Trophoblast cell (in vitro differentiated cells and primary cell): Measurements from ENCODE around the gene CHRM5. TPM values are rescaled to one million over a fixed set of nuclear protein-coding genes. Genes with fewer than 3 reads are reported as not detected.
A peak's percentile ranks its signal among the peaks of the same experiment; 100 is the strongest.

Source experiments
- DNase-seq, 2 donors: peaks; one replicate each; pipeline ENCODE4 v3.0.0-alpha.2; 2016
- H2AFZ ChIP-seq: 2 replicates; pipeline ENCODE4 v1.6.1; 2013; ENCODE audit warnings: low read length, moderate library complexity, mild to moderate bottlenecking; ENCODE audit not compliant: insufficient read depth, poor library complexity
- H2AK5ac ChIP-seq: 2 replicates; pipeline ENCODE4 v1.6.1; 2013; ENCODE audit warnings: mild to moderate bottlenecking, low read length
- H2BK120ac ChIP-seq: 2 replicates; pipeline ENCODE4 v1.6.1; 2013; ENCODE audit warnings: low read length, mild to moderate bottlenecking, moderate library complexity; ENCODE audit not compliant: insufficient read depth, poor library complexity
- H2BK12ac ChIP-seq: 2 replicates; pipeline ENCODE4 v1.6.1; 2013; ENCODE audit warnings: mild to moderate bottlenecking, low read length, moderate library complexity
- H2BK5ac ChIP-seq: 2 replicates; pipeline ENCODE4 v1.6.1; 2013; ENCODE audit warnings: low read length, low read depth, moderate library complexity, mild to moderate bottlenecking; ENCODE audit not compliant: poor library complexity
- H3K14ac ChIP-seq: 2 replicates; pipeline ENCODE4 v1.6.1; 2013; ENCODE audit warnings: mild to moderate bottlenecking, low read length
- H3K18ac ChIP-seq: 2 replicates; pipeline ENCODE4 v1.6.1; 2013; ENCODE audit warnings: mild to moderate bottlenecking, low read length
- H3K23ac ChIP-seq: 2 replicates; pipeline ENCODE4 v1.6.1; 2013; ENCODE audit warnings: low read length
- H3K27ac ChIP-seq: 2 replicates; pipeline ENCODE4 v1.5.1; 2013; ENCODE audit warnings: low read depth, mild to moderate bottlenecking, inconsistent platforms, low read length, moderate library complexity
- H3K27me3 ChIP-seq: 2 replicates; pipeline ENCODE4 v1.6.1; 2013; ENCODE audit warnings: inconsistent platforms, mild to moderate bottlenecking, low read length, moderate library complexity; ENCODE audit not compliant: insufficient read depth
- H3K36me3 ChIP-seq, 2 experiments: 1 replicate in 1 of 2; 2 replicates in 1 of 2; pipeline ENCODE4 v1.6.1; 2013; ENCODE audit warnings: low read length in 2 of 2, mild to moderate bottlenecking in 2 of 2, moderate library complexity in 1 of 2; ENCODE audit not compliant: insufficient read depth in 2 of 2, control insufficient read depth in 1 of 2
- H3K4ac ChIP-seq: 2 replicates; pipeline ENCODE4 v1.6.1; 2013; ENCODE audit warnings: low read depth, mild to moderate bottlenecking, low read length, moderate library complexity
- H3K4me1 ChIP-seq, 2 experiments: 1 replicate in 1 of 2; 2 replicates in 1 of 2; pipeline ENCODE4 v1.6.1; 2013; ENCODE audit warnings: low read length in 2 of 2, mild to moderate bottlenecking in 2 of 2, moderate library complexity in 1 of 2; ENCODE audit not compliant: insufficient read depth in 2 of 2, control insufficient read depth in 1 of 2
- H3K4me2 ChIP-seq: 2 replicates; pipeline ENCODE4 v1.6.1; 2013; ENCODE audit warnings: inconsistent platforms, mild to moderate bottlenecking, low read length, moderate library complexity
- H3K4me3 ChIP-seq: 2 replicates; pipeline ENCODE4 v1.5.1; 2013; ENCODE audit warnings: mild to moderate bottlenecking, low read depth, low read length, inconsistent platforms
- H3K79me1 ChIP-seq: one replicate; pipeline ENCODE4 v1.6.1; 2013; ENCODE audit warnings: low read length
- H3K79me2 ChIP-seq: 2 replicates; pipeline ENCODE4 v1.6.1; 2013; ENCODE audit warnings: low read length, mild to moderate bottlenecking; ENCODE audit not compliant: control insufficient read depth, insufficient read depth, poor library complexity
- H3K9ac ChIP-seq: 2 replicates; pipeline ENCODE4 v1.6.1; 2013; ENCODE audit warnings: mild to moderate bottlenecking, low read length
- H3K9me3 ChIP-seq: 2 replicates; pipeline ENCODE4 v1.6.1; 2013; ENCODE audit warnings: low read depth, mild to moderate bottlenecking, control low read depth, inconsistent platforms, low read length; ENCODE audit not compliant: insufficient read depth
- H4K12ac ChIP-seq: 2 replicates; pipeline ENCODE4 v1.6.1; 2013; ENCODE audit warnings: low read depth, mild to moderate bottlenecking, low read length, moderate library complexity
- H4K8ac ChIP-seq: 2 replicates; pipeline ENCODE4 v1.6.1; 2013; ENCODE audit warnings: low read depth, mild to moderate bottlenecking, low read length, moderate library complexity
- H4K91ac ChIP-seq: one replicate; pipeline ENCODE4 v1.6.1; 2013; ENCODE audit warnings: low read depth, mild to moderate bottlenecking, low read length, moderate library complexity
- WGBS: extraction: QIAGEN DNeasy Blood & Tissue Kit; methylation state at CpG from one replicate; pipeline ENCODE4 v1.1.7; 2013; ENCODE audit warnings: missing lambda C conversion rate; ENCODE audit not compliant: insufficient read length, insufficient coverage; ENCODE audit errors: extremely low coverage; 5-methylcytosine and 5-hydroxymethylcytosine counted together
- polyA plus RNA-seq: library from polyadenylated mRNA; stranded (reverse); fragments of 200-250 nt; gene quantifications from 2 replicates; pipeline ENCODE4 v1.2.3, GENCODE V29; 2013

CHRM5 gene
- 0.01 TPM in 1 of 2 replicates, not detected in the other for polyA plus RNA-seq

- Histone ChIP-seq H3K79me1 (no peaks in the 10 kb centered on the region), H2BK120ac (no peak within 1 kb of the TSS), H3K4me2 (no peak within 1 kb of the TSS), H4K91ac (no peak within 1 kb of the TSS), H3K27ac (no peak within 1 kb of the TSS), H2BK5ac (no peak within 1 kb of the TSS), H3K36me3 (no peaks in the 10 kb centered on the region), H3K9me3 (no peaks in the 10 kb centered on the region), H3K23ac (no peak within 1 kb of the TSS), H4K12ac (no peak within 1 kb of the TSS), H3K14ac (no peak within 1 kb of the TSS), H3K4me1 (no peaks in the 10 kb centered on the region), H2AK5ac (no peak within 1 kb of the TSS), H4K8ac (no peak within 1 kb of the TSS), H3K9ac (no peak within 1 kb of the TSS), H3K27me3 (no peaks in the 10 kb centered on the region), H2BK12ac (no peak within 1 kb of the TSS), H3K79me2 (no peaks in the 10 kb centered on the region), H3K18ac (no peak within 1 kb of the TSS), H3K4ac (no peak within 1 kb of the TSS), H3K4me3 (no peak within 1 kb of the TSS), H2AFZ (no peak within 1 kb of the TSS)
- DNase-seq, result peak in 1 of 2 donors; percentile 23
- WGBS, result no CpG with 5 or more reads among the region's 6 CpGs
Measured at GRCh38 chr15:33968224-33968623, at the start of gene CHRM5. Gene CHRM5, plus strand, starts transcription at chr15:33968497. Its CDS starts 94,221 bp downstream, at chr15:34062718.

DNA sequence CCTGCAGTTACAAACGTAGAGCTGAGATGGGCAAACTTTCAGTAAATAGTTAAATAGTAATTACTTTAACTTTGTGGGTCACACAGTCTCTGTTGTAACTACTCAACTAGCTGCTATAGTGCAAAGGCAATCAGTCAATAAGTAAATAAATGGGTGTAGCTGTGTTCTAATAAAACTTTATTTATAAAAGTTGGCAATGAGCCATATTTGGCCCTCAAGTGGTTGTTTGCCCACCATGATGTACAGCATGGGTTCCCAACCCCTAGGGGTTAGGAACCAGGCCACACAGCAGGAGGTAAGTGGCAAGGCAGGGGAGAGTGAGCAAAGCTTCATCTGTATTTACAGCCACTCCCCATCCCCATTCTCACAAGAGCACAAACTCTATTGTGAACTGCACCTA is 44.9 kb upstream of the CHRM5 start:
- Histone ChIP-seq H3K23ac (no peak overlapping the region), H2AFZ (no peak overlapping the region), H3K9me3 (no peaks in the 10 kb centered on the region), H4K8ac (no peak overlapping the region), H2BK120ac (no peak overlapping the region), H3K4me1 (no peaks in the 10 kb centered on the region), H3K4me3 (no peak overlapping the region), H3K79me1 (no peaks in the 10 kb centered on the region), H4K12ac (no peak overlapping the region), H3K27me3 (no peaks in the 10 kb centered on the region), H3K27ac (no peak overlapping the region), H2AK5ac (no peak overlapping the region), H3K14ac (no peak overlapping the region), H4K91ac (no peak overlapping the region), H3K18ac (no peak overlapping the region), H2BK12ac (no peak overlapping the region), H3K79me2 (no peaks in the 10 kb centered on the region), H3K36me3 (no peaks in the 10 kb centered on the region), H3K9ac (no peak overlapping the region), H2BK5ac (no peak overlapping the region), H3K4ac (no peak overlapping the region), H3K4me2 (no peak overlapping the region)
- DNase-seq, result no peak
- WGBS, result no CpG with 5 or more reads among the region's 1 CpG

DNA sequence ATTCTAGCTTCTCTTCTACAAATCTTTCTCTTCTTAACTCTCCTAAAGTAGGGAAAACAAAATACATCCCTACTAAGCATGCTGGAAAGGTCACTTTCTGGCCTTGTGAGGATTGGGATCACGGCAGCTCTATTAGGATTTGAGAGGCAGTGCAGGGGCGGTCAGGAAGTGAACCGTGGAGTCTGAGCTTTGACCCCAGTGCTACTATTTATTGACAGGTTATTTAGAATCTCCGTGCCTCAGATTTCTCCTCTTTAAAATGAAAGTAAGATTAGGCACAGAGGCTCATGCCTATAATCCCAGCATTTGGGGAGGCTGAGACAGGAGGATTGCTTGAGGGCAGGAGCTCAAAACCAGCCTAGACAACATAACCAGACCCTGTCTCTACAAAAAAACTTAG is 42.0 kb upstream of the CHRM5 start:
- Histone ChIP-seq H3K4me1 (no peaks in the 10 kb centered on the region), H3K18ac (no peak overlapping the region), H3K4ac (no peak overlapping the region), H3K9ac (no peak overlapping the region), H3K27ac (no peak overlapping the region), H3K14ac (no peak overlapping the region), H2AK5ac (no peak overlapping the region), H2BK120ac (no peak overlapping the region), H2AFZ (no peak overlapping the region), H2BK12ac (no peak overlapping the region), H3K36me3 (no peaks in the 10 kb centered on the region), H3K4me3 (no peak overlapping the region), H3K4me2 (no peak overlapping the region), H3K9me3 (no peaks in the 10 kb centered on the region), H3K23ac (no peak overlapping the region), H4K12ac (no peak overlapping the region), H3K79me1 (no peaks in the 10 kb centered on the region), H4K91ac (no peak overlapping the region), H2BK5ac (no peak overlapping the region), H4K8ac (no peak overlapping the region), H3K27me3 (no peaks in the 10 kb centered on the region), H3K79me2 (no peaks in the 10 kb centered on the region)
- DNase-seq, result no peak
- WGBS, result no CpG with 5 or more reads among the region's 4 CpGs

GRCh38 chr15:33932734-33933133 is 35.6 kb upstream of the CHRM5 start:
- no peak overlapping the region for H2AK5ac ChIP-seq
- no peak overlapping the region for H3K27ac ChIP-seq
- H2BK12ac ChIP-seq, result no peak overlapping the region
- H3K27me3 ChIP-seq, result no peaks in the 10 kb centered on the region
- no peak overlapping the region for H2AFZ ChIP-seq
- no peak overlapping the region for H3K14ac ChIP-seq
- no peak overlapping the region for H3K18ac ChIP-seq
- no peak overlapping the region for H2BK120ac ChIP-seq
- H4K91ac ChIP-seq, result no peak overlapping the region
- no peaks in the 10 kb centered on the region for H3K79me2 ChIP-seq
- no peak overlapping the region for H4K8ac ChIP-seq
- no peak overlapping the region for H4K12ac ChIP-seq
- no peak overlapping the region for H3K23ac ChIP-seq
- no peak overlapping the region for H3K9ac ChIP-seq
- H3K79me1 ChIP-seq, result no peaks in the 10 kb centered on the region
- no peak overlapping the region for H3K4me2 ChIP-seq
- no peaks in the 10 kb centered on the region for H3K4me1 ChIP-seq
- H3K36me3 ChIP-seq, result no peaks in the 10 kb centered on the region
- H3K9me3 ChIP-seq, result no peaks in the 10 kb centered on the region
- no CpG with 5 or more reads among the region's 2 CpGs for WGBS
- no peak for DNase-seq
- no peak overlapping the region for H2BK5ac ChIP-seq
- H3K4me3 ChIP-seq, result no peak overlapping the region
- no peak overlapping the region for H3K4ac ChIP-seq
